Activated T-cell treated with anti-CD3 and anti-CD28 coated beads, Interleukin-2, amount 50 U/mL, for 24 hours (primary cell): ENCODE data around the gene TIMM22.
"Not testable (repeated sequence)": the region's sequence is repeated elsewhere in the genome, so short reads cannot be mapped to it uniquely, and the experiment has no call there.

Source experiments
- DNase-seq: peaks from one replicate; pipeline ENCODE4 v3.0.0-alpha.2; 2020
- H3K27ac Mint-ChIP-seq: 2 replicates; pipeline ENCODE4 v1.8.0; 2020; ENCODE audit warnings: mild to moderate bottlenecking, mixed read lengths
- H3K27me3 Mint-ChIP-seq: 2 replicates; pipeline ENCODE4 v1.8.0; 2020; ENCODE audit warnings: mixed read lengths
- H3K36me3 Mint-ChIP-seq: 2 replicates; pipeline ENCODE4 v1.8.0; 2020; ENCODE audit warnings: low read depth, mixed read lengths
- H3K4me1 Mint-ChIP-seq: 2 replicates; pipeline ENCODE4 v1.8.0; 2020; ENCODE audit warnings: low read depth, mixed read lengths
- H3K4me3 Mint-ChIP-seq: 2 replicates; pipeline ENCODE4 v1.8.0; 2020; ENCODE audit warnings: mild to moderate bottlenecking, moderate library complexity, mixed read lengths
- H3K9me3 Mint-ChIP-seq: 2 replicates; pipeline ENCODE4 v1.8.0; 2020; ENCODE audit warnings: mixed read lengths

Gene TIMM22

DNA sequence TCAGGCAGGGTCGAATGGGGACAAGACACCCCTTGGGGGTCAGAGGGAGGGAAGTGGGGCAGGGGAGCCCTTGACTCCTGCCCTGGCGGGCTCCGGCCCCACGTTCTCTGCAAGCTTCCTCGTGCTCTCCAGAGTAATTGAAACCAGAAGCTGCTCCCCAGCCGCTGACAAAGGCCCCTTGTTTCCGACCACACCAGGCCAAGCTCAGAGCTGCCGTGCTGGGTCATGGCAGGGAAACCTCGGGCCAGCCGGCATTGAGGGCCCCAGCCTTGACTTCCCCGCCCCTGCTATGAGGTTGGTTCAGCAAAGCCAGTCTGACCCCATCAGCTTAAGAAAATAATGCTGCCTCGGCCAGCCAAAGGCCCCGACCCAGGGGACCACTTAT is 43.3 kb downstream of the TIMM22 start:
- Mint-ChIP-seq H3K9me3 (no peaks in the 10 kb centered on the region), H3K27ac (no peak overlapping the region), H3K36me3 (peaks cover 22% of the 10 kb centered on the region), H3K27me3 (no peaks in the 10 kb centered on the region), H3K4me3 (no peak overlapping the region), H3K4me1 (no peaks in the 10 kb centered on the region)
- DNase-seq, result no peak

- Mint-ChIP-seq H3K27ac (no peak overlapping the region), H3K27me3 (no peaks in the 10 kb centered on the region), H3K4me1 (no peaks in the 10 kb centered on the region), H3K9me3 (no peaks in the 10 kb centered on the region), H3K4me3 (no peak overlapping the region), H3K36me3 (peaks cover 31% of the 10 kb centered on the region)
- no peak for DNase-seq
These were observed 44.8 kb downstream of the TIMM22 start for GRCh38 chr17:1041746-1042145.

- Mint-ChIP-seq H3K27me3 (no peaks in the 10 kb centered on the region), H3K36me3 (peaks cover 36% of the 10 kb centered on the region), H3K4me1 (no peaks in the 10 kb centered on the region), H3K9me3 (no peaks in the 10 kb centered on the region), H3K27ac (no peak overlapping the region), H3K4me3 (no peak overlapping the region)
- DNase-seq, result no peak
These were observed 45.6 kb downstream of the TIMM22 start for GRCh38 chr17:1042486-1042885.

DNA sequence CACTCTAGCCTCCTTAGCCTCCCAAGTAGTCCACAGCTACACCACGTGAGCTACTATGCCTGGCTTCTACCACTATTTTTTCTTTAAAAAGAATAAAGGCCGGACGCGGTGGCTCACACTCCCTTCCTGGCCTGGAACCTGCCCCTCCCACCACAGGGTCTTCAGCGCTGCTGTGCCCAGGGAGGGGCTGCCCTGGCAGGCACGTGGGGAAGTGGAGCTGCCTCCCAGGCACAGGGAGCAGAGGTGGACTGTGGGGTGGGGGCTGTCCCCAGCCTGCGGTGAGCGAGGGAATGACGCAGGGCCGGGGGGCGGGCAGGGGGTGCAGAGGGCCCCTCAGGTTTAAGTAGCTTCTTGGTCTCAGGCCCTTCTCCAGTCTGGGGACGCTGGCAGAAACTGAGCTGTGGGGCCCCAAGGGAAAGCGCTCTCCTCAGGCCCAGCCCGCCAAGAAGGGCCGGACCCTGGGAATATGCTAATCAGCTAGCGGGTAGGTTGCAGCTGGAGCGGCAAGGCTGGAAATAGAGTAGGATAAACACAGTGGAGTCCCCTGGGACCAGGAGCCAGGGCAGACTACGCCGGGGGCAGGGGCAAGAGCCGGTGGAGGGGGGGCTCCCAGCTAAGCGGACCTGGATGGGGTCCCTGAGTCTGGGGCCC is 46.8 kb downstream of the TIMM22 start:
- H3K36me3 Mint-ChIP-seq, result peaks cover 45% of the 10 kb centered on the region
- H3K27me3 Mint-ChIP-seq, result no peaks in the 10 kb centered on the region
- H3K9me3 Mint-ChIP-seq, result no peaks in the 10 kb centered on the region
- no peak for DNase-seq
- no peaks in the 10 kb centered on the region for H3K4me1 Mint-ChIP-seq
- H3K4me3 Mint-ChIP-seq, result no peak overlapping the region
- H3K27ac Mint-ChIP-seq, result no peak overlapping the region

- not testable (repeated sequence) for H3K4me1 Mint-ChIP-seq, H3K27me3 Mint-ChIP-seq, H3K27ac Mint-ChIP-seq, DNase-seq, H3K9me3 Mint-ChIP-seq, H3K4me3 Mint-ChIP-seq
- H3K36me3 Mint-ChIP-seq, result peaks cover 51% of the 10 kb centered on the region
These were observed 47.6 kb downstream of the TIMM22 start for GRCh38 chr17:1044387-1045009.

GRCh38 chr17:1045456-1045855 is 48.5 kb downstream of the TIMM22 start:
- Mint-ChIP-seq H3K36me3 (peaks cover 59% of the 10 kb centered on the region), H3K9me3 (no peaks in the 10 kb centered on the region), H3K4me3 (no peak overlapping the region), H3K27me3 (no peaks in the 10 kb centered on the region), H3K4me1 (no peaks in the 10 kb centered on the region), H3K27ac (no peak overlapping the region)
- DNase-seq, result no peak

GRCh38 chr17:1047177-1047878 is 50.4 kb downstream of the TIMM22 start:
- no peaks in the 10 kb centered on the region for H3K27me3 Mint-ChIP-seq
- DNase-seq, result no peak
- H3K36me3 Mint-ChIP-seq, result peaks cover 50% of the 10 kb centered on the region
- peak overlapping the region; percentile 18 for H3K27ac Mint-ChIP-seq
- no peaks in the 10 kb centered on the region for H3K9me3 Mint-ChIP-seq
- H3K4me1 Mint-ChIP-seq, result no peaks in the 10 kb centered on the region
- no peak overlapping the region for H3K4me3 Mint-ChIP-seq

DNA sequence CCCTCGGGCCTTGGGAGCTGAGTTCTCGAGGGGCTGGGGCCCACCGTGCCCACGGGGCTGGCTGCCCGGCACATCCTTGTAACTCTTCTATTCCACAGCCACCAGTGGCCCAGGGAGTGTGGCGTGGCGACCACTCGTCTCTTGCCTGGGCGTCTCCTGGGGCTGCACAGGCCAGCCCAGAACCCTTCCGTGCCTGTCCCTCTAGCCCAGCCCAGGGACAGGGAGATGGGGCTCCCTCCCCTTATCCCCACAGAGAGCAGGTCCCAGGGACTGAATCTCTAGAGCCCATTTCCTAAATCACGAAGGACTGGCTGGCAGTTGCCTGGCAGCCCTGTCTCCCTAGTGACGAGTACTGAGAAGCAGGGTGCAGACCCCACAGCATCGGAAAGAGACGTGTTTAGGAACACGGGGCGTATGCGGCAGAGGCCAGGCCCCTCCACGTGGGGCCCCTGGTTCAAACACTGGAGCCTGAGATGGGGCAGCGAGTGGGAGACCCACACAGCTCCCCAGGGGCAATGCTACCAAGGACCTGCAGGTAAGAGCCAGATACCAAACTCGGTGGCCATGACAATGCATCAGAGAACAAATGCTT is 51.0 kb downstream of the TIMM22 start:
- no peak overlapping the region for H3K4me3 Mint-ChIP-seq
- H3K9me3 Mint-ChIP-seq, result no peaks in the 10 kb centered on the region
- peak overlapping the region; percentile 18 for H3K27ac Mint-ChIP-seq
- DNase-seq, result no peak
- no peaks in the 10 kb centered on the region for H3K4me1 Mint-ChIP-seq
- peaks cover 44% of the 10 kb centered on the region for H3K36me3 Mint-ChIP-seq
- no peaks in the 10 kb centered on the region for H3K27me3 Mint-ChIP-seq

DNA sequence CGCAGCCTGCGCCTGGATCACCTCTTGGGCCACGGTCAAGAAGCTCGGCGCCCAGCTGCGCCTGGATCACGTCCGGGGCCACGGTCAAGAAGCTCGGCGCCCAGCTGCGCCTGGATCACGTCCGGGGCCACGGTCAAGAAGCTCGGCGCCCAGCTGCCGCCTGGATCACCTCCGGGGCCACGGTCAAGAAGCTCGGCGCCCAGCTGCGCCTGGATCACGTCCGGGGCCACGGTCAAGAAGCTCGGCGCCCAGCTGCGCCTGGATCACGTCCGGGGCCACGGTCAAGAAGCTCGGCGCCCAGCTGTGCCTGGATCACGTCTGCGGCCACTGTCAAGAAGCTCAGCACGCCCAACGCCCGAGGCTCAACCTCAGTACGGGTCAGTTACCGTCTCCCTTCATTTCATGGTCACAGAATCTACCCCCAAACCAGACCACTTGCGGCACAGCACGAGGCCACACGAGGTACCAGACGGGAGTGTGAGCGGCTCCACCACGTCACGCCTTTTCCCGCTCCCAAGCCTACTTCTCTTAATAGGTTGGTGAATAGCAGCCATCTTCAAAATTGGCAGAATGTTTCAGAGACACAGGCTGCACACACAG is 51.7 kb downstream of the TIMM22 start:
- H3K27ac Mint-ChIP-seq, H3K9me3 Mint-ChIP-seq, H3K27me3 Mint-ChIP-seq, DNase-seq, H3K4me3 Mint-ChIP-seq, H3K4me1 Mint-ChIP-seq: not testable (repeated sequence)
- H3K36me3 Mint-ChIP-seq, result peaks cover 46% of the 10 kb centered on the region

DNA sequence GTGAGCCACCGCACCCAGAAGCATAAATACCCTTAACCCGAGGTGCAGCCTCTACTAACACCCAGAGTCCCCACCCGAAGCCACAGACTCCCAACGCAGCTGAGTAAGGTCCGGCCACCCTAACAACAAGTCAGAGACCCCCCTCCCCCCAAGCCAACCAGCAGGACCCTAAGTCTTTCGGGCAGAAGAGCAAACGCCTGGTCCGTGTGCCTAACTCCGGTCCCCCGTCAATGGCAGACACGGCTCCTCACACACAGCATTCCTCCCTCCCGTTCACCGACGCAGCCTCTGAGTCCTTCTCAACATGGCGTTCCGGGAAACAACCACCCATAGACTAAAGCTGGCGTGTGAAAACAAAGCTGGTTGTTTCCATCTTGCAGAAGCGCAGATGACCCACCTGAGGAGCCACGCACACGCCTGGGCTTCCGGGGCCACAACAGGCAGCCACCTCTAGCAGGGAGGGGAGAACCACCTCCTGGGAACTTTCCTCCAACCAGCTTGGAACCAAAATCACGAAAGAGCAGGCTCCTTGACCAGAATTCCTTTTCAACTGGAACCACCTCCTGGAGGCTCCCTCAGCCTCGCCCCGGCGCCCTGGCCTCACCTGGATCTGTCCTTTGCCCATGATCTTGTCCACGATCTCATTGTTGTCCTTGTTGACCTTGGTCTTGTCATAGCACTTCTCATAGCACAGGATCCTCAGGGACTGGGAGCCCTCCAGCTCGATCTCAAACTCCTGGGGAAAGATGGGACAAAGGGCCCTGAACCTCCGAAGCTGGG is 52.7 kb downstream of the TIMM22 start:
- Mint-ChIP-seq H3K4me1 (no peaks in the 10 kb centered on the region), H3K27ac (no peak overlapping the region), H3K4me3 (no peak overlapping the region), H3K9me3 (no peaks in the 10 kb centered on the region), H3K27me3 (no peaks in the 10 kb centered on the region), H3K36me3 (peaks cover 52% of the 10 kb centered on the region)
- DNase-seq, result no peak

GRCh38 chr17:1050246-1050995 is 53.5 kb downstream of the TIMM22 start:
- Mint-ChIP-seq H3K4me1 (no peaks in the 10 kb centered on the region), H3K27ac (no peak overlapping the region), H3K27me3 (no peaks in the 10 kb centered on the region), H3K4me3 (no peak overlapping the region), H3K36me3 (peaks cover 52% of the 10 kb centered on the region), H3K9me3 (no peaks in the 10 kb centered on the region)
- no peak for DNase-seq

DNA sequence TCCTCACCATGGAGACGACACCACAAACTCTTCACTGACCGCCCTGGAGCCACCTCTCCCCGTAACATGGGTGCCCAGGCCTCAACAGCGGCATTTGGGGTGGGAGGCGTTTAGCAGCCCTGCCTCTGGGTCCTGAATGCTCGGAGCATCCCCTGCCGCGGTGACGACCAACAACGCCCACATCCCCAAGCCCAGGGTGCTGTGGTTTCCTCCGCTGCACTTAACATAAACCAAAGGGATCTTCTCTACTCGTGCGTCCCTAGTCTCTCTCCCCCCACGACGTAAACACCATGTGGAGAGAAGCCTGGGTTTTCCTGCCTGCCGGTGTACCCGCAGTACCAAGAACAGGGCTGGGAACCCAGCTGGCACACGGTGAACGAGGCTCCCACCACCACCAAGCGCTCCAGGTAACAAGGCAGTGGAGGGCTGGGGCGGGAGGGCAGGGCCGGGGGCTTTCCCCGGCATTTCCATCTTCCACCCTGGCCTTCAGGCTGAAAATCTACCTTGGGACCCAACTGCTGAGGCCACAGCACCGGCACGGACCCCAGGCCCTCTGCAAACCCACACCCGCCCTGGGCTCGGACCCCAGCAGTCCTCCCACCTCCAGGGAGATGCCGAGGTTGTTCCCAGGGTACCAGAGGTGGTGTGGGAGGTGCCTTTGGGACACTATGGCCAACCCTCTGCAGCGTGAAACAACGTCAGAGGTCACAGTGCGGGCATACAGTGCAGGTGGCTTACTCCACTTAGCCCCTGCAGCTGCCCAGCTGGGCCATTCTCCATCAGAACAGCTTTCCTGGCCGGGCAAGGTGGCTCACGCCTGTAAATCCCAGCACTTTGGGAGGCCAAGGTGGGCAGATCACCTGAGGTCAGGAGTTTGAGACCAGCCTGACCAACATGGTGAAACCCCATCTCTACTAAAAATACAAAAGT is 54.3 kb downstream of the TIMM22 start:
- H3K36me3 Mint-ChIP-seq, result peaks cover 54% of the 10 kb centered on the region

More for the DNA sequence above, 54.3 kb downstream of the TIMM22 start:
- H3K9me3 Mint-ChIP-seq, result no peaks in the 10 kb centered on the region
- no peaks in the 10 kb centered on the region for H3K27me3 Mint-ChIP-seq
- H3K4me1 Mint-ChIP-seq, result no peaks in the 10 kb centered on the region
- DNase-seq, result no peak
- no peak overlapping the region for H3K4me3 Mint-ChIP-seq
- no peak overlapping the region for H3K27ac Mint-ChIP-seq
